Activated CD8-positive, alpha-beta memory T cell treated with anti-CD3 and anti-CD28 coated beads for 48 hours (primary cell): Measurements from ENCODE around the gene CDC14A.

Source experiments
- DNase-seq, 3 experiments: peaks; one replicate each; pipeline ENCODE4 v3.0.0-alpha.2; 2020; ENCODE audit warnings: low read depth in 2 of 3, low spot score in 2 of 3

CDC14A gene

GRCh38 chr1:100530880-100531487, 178.7 kb downstream of the CDC14A start:
- DNase-seq: no peak

DNA sequence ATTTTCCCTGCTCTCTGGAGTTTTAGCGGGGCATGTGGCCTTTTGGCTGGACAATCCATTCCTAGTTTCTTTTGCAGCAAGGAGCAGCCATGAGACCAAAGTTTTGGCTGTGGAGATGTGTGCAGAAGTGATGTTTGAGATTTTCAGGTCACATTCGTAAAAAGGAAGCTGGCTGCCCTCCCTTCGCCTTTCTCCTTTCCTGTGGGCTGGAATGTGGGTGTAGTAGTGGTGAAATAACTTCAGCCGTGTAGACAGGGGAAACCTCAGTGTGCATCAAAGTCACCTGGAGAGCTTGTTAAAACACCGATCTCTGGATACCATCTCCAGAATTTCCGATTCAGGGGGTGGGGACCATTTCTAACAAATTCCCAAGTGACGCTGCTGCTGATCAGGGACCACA, 180.3 kb downstream of the CDC14A start:
- DNase-seq: no peak

GRCh38 chr1:100535264-100535663, 183.0 kb downstream of the CDC14A start:
- DNase-seq: no peak

DNA sequence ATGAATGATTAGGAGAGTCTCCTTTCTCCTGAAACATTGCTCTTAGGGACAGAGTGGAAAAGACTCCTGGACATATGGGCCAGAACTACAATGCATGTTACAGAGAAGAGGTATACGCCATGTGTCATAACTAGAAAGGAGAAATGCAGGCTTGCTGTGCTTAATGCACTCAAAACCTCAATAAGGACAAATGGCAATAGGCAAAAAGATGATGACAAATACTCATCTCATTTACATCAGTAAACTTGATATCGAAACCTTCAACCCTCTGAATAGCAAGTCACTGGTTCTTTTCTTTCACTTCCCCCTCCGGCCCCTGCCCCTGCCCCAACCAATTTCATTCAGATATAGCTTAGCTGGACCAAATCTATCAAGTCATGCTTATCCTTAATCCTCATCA, 183.7 kb downstream of the CDC14A start:
- no peak for DNase-seq

- DNase-seq: no peak
Observed at GRCh38 chr1:100538913-100539835, 186.9 kb downstream of the CDC14A start.

DNA sequence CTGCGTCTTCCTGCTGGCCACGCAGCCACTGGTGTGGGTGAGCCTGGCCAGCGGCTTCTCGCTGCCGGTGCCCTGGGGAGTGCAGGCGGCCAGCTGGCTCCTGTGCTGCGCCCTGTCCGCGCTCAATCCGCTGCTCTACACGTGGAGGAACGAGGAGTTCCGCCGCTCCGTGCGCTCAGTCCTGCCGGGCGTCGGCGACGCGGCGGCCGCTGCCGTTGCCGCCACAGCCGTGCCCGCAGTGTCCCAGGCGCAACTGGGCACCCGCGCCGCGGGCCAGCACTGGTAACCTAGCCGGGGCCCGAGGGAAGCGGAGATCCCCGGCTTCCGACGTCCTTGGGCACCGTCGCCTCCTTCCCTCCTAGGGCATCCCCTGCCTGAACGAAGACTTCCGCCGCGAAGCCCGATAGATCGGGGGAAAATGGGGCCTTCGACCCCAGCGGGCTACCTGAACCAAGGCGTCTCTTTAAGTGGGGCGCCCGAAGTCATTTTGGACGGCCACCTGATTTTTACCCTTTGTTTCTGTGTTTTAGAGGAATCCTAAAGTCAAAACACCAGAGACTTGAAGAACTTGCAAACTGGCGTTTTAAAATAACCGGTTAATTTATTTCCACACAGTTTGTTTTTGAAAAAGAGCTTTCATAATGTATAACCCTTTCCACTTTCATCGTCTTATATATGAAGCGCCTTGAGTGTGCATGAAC, 187.7 kb downstream of the CDC14A start:
- DNase-seq: no peak

- DNase-seq: no peak
Observed at GRCh38 chr1:100542285-100542684, 190.0 kb downstream of the CDC14A start.

DNA sequence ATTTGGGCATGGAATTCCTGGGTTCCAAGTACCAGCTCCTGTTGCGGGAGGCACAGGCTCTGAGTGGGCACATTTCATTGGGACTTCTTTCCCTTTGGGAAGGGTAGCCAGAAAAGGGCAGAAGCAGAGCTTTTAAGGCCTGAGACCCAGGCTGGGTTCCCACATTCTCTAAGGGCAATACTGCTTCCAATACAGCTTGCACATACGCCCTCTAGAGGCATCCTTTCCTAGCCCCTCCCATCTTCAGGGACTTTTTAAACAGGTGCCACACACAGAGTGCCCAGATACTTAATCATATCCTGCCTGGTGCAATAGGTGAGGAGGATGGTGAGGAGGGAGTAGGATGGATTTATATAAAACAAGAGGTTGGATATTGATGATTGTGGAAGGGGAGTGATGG, 191.3 kb downstream of the CDC14A start:
- DNase-seq: no peak

- DNase-seq: no peak
Observed at GRCh38 chr1:100544791-100545190, 192.5 kb downstream of the CDC14A start.

GRCh38 chr1:100545855-100546254, 193.5 kb downstream of the CDC14A start:
- no peak for DNase-seq

GRCh38 chr1:100552031-100552430, 199.7 kb downstream of the CDC14A start:
- DNase-seq: no peak

- no peak for DNase-seq
Observed at GRCh38 chr1:100552922-100553321, 200.6 kb downstream of the CDC14A start.

DNA sequence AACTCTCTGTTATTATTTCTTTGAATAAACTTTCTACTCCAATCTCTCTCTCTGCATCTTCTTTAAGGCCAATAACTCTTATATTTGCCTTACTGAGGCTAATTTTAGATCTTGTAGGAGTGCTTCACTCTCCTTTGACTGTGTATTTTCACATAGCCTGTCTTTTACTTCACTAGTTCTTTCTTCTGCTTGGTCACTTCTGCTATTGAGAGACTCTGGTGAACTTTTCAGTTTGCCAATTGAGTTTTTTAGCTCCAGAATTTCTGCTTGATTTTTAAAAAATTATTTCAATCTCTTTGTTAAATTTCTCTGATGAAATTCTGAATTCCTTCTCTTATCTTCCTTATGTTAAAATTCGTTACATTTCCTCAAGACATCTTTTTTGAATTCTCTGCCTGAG, 203.9 kb downstream of the CDC14A start:
- no peak for DNase-seq

DNA sequence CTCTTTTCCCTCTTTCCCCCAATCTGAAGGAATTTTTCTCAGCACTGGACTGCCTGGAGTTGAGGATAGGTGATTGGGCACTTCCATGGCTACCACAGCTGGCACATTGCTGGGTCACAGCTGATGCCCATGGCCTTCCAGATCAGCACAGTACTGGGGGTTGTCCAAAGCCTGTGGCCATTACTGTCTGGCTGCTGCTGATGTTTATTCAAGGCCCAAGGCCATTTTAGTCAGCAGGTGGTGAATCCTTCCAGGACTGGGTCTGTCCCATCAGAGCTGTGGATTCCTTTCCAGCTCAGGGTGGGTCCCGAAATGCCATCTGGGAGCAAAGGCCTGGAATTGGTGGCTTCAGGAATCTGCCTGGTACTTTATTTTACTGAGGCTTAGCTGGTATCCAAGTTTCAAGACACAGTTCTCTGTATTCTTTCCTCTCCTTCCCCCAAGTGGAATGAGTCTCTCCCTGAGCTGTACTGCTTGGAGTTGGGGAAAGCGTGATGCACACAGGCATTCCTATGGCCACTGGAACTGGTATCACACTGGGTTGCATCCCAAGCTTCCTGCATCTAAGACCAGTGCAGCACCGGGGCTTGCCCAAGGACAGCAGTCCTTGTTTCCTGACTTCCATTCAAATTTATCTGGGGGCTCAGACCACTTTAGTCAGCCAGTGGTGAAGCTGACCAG, 204.8 kb downstream of the CDC14A start:
- DNase-seq: no peak

DNA sequence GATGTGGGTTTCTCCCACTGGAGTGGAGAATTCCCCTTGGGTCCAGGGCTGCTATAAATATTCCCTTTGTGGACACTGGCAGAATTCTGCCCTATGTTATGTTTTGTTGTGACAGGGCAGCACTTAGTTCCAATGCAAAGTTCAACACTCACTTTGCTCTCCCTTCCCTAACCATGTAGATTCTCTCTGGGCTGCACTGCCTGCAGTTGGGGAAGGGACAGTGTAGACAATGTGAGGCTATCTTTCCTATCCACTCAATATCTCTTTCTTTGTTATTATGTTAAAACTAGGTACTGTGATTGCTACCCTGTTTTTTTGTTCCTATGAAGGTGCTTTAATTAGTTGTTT, 205.3 kb downstream of the CDC14A start:
- no peak for DNase-seq

DNA sequence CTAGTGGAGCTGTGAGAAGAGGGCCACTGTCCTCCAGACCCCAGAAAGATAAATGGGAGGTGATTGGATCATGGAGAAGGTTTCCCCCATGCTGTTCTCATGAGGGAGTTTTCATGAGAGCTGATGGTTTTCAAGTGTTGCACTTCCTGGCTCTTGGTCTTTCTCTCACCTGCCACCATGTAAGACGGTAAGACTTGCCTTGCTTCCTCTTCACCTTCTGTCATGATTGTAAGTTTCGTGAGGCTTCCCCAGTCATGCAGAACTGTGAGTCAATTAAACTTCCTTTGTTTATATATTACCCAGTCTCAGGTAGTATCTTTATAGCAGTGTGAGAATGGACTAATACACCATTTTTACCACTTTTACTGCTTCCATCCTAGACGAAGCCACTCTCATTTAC, 213.2 kb downstream of the CDC14A start:
- no peak for DNase-seq

GRCh38 chr1:100565937-100566699, 213.8 kb downstream of the CDC14A start:
- no peak for DNase-seq

DNA sequence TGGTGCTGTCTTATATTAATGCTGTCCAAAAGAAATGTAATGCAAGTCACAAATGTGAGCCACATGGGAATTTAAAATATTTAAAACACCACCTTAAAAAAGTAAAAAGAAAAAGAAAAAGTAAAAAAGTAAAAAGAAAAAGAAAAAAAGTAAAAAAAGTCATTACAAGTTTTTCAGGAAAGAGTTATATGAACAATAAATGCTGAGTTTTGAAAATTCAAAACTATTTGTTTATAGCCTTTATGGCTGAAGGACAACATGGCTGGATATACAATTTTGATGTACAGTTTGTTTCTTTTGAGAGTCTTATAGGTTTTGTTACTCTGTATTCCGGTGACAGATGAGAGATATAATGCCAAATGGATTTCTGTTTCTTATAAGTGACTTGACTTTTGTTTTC, 214.8 kb downstream of the CDC14A start:
- DNase-seq: no peak
